HG03521 (cell line): ENCODE measurements around the gene KLF12.

Experiments
- ATAC-seq: cut with Tn5 transposase; IDR thresholded peaks from one replicate; pipeline ENCODE4 v1.9.1; 2021; ENCODE audit warnings: mild to moderate bottlenecking, moderate library complexity; ENCODE audit not compliant: unreplicated experiment

KLF12 gene

DNA sequence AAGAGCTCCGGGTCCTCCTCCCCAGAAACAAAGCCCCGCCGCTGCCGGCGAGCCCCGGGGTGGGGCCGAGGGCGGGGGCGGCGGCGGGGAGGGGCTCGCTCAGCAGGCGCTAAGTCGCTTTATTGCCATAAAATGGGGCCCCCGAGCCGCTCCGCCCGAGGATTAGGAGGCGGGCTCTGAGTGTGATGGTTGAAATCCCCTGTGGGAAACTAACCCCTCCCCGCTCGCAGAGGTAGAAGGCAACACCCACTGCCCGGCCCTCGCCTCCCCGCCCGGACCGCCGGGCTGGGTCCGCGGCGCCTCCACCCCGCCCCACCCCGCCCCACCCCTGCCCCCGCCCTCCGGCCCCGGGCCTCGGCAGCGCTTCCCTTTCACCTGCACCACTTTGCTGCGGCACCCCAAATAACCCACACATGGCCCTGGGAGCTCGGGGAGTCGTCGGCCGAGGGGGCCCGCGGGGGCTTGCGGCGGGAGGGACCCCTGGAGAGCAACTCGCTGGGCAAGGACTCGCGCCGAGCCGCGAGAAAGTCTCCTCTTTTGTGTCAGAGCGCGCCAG lies at the start of gene KLF12:
Gene KLF12, minus strand, starts transcription at position 184 of the 556 bp plus-strand sequence.
- peak; percentile 60 for ATAC-seq

DNA sequence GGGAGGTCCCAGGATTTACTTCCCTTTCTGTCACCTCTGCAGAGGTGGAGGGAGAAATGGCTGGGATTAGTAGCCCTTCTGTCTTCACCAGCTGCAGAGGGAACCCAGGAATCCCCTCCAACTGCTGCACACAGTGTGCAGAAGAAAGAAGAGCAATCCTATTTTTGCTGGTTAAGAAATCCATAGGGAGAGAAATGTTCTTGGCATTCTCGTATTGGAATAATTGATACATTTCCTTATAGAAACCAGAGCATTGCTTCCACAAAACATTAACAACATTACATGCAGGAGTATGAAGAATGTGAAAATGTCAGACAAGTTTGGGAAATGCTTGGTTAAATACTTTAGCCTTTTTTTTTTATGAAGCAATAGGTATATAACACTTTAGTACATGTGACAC lies 48.3 kb upstream of the KLF12 start:
- no peak for ATAC-seq

DNA sequence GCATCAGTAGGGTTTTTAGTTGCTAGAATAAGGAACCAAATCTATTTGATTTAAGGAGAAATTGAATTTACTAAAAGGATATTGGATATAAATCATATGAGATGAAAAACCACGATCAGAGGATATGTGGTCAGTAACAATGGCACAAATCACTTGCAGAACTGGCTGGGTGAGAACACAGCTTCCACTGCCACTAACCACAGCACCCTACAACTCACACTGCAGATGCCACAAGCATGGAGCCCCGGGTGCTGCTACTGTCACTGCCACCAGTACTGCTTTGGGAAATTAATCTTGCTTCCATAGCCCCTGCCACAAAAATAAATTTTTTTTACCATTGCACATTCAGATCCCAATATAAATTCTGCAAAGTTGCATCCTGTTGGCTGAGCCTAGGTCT lies 40.6 kb upstream of the KLF12 start:
- ATAC-seq, result no peak

DNA sequence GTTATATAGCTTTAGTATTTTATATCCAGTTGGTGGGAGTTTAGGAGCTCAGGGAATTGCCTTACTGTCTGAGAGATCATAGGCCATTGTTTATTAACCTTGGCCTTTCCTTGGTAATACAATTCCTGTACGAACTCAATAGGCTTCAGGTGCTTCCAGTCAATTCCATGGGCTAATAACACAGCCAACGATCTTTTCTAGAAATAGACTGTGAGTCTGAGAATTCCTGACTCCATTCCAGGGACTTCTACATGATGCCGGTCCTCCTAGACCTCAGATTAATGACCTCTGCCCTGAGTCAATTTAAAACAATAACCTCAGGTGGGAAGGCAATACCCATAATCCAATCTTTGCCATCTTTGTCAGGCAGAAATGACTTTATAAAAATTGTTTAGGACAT lies 39.6 kb upstream of the KLF12 start:
- ATAC-seq, result no peak

DNA sequence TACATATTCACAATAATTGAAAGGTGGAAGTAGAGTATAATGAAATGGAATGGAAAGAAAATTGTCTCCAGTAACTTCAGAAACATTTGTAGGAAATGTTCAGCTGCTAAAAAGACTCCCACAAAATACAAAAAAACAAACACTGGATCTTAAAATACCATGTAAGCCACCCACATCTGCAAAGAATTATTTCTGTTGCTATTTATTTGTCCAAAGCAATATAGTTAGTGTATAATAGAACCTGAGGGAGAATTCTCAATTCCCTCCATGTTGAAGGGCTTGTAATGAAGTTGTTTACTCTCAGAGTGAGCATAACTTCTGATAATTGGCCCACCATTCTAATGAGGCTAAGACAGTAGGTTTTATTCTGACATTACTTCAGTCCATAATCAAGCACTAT lies 37.4 kb upstream of the KLF12 start:
- no peak for ATAC-seq

DNA sequence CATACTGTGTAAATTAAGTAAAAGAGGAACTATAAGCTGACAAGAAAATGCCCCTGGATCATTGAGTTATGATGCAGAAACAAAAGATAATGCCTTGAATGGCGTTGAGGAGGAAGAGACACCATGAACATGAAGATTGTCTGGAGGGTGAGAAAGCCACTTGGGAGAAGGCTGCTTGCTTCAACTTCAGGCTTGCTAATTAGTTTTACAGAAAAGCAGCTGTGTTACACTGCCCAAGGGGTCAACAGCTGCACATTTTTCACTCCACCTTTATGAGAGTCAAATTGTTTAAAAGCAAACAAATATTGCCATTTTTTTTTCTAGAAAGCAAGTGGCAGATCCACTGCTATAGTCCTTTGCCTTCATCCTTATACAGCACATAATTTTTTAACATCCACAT lies 35.5 kb upstream of the KLF12 start:
- no peak for ATAC-seq

DNA sequence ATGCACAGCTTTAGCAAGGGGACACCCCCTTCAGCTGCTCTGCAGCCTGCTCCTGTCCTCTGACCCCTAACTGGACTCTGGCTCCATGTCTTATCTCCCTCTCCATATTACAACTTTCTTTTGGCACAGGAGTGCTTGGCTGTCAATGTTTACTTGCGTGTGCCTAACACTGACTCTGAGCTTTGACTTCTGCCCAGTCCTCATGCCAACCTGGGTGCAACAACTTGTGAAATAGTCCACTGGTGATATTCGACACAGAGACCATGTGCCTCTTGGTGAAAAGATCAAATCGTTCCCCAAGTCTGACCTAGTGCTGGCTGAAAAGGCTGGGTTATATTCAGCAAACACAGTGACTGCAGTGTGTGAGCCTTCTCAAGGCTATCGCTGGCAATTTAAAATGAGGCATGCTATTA lies 34.1 kb upstream of the KLF12 start:
- ATAC-seq, result no peak

DNA sequence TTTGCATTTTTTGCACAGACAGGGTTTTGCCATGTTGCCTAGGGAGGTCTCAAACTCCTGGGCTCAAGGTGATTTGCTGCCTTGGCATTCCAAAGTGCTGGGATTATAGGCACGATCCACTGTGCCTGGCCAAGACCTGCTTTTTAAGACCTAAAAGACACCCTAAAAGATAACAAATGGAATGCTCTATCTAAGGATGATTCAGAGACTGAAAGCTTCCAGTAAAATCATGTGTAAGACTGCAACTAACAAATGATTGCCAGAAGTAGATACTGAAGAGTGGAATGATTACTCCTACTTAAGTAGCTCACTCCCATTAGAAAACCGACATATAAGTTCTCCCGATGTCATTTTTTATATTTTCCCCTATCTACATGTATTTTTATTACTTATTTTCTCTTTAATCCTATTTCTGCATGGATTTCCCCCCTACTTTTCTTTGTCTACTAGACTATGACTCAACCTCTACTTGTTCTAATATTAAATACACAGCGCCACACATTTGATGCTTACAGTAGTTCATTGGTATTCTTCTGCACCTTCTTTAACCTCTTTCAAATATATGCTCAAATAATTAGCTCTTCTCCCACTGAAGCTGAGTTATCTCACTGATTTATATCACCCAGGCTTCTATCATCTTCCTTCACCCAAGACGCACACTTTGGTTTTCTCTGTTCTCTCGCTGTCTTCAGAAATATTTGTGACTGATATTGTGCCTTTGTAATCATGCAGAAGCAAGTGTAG lies 32.2 kb upstream of the KLF12 start:
- ATAC-seq, result no peak

DNA sequence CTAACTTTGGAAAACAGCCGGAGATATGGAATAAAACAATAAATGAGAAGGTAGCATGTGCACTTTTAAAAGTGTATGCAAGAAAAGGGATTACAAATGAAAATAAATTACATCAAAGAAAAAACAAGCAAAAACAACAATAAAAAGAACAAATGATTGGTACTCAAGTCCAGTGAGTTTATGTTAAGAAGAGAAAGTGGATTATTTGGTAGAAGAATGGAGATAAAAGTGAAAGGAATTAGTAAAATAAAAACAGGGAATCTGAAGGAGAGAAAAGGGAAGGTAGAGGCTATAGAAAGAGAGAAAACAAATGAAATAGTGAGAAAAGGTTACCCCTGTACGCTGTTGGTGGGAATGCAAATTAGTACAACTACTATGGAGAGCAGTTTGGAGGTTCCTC lies 28.6 kb upstream of the KLF12 start:
- no peak for ATAC-seq

DNA sequence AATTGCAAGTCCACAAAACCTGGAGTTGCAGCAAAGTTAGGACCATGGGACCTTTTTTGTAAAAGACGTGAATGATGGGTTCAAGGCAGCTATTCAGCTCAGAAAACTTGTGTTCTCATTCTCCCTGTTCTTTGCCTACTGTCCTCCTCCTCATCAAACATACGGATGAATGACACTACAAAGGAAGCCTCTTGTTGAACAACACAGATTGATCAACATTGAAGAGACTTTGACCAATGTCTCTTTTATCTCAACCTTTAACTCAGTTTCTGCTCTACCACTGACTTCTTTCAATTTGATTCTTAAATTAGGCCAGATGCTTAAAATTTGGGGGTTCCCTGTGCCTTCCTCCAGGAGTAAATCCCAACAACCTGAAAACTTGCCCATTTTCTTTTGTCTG lies 27.9 kb upstream of the KLF12 start:
- no peak for ATAC-seq

DNA sequence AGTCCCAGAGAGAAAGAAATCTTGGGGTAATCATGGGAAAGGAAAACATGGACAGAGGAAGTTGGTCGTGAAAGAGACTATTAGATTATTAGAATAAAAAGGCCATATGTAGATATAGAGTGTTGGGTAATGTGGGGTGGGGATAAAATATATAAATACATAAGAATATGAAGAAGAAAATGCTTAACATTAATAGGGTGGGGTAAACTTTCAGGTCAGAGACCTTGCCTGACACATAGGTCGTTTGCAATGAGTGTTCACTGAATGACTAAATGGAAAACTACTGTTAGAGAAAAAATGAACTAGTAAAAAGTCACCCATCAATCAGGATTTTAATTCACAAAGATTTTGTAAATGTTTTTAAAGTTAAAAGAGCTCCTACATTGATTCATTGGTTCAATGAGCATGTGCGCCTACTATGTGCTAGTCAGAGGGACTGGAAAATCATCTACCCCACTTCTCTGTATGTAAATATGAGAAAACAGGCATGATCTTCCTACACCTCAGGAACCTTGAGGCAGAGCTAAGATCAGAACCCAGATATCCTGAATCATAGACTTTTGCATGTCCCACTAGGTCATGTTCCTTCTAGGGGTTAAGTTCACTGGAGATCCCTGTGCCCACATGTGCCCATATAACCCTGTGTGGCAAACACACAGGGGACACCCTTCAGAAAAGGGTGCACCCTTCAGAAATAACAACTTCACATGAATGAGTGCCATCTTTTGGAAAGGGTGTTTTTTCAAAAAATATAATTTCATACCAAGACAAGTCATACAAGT lies 24.6 kb upstream of the KLF12 start:
- no peak for ATAC-seq

DNA sequence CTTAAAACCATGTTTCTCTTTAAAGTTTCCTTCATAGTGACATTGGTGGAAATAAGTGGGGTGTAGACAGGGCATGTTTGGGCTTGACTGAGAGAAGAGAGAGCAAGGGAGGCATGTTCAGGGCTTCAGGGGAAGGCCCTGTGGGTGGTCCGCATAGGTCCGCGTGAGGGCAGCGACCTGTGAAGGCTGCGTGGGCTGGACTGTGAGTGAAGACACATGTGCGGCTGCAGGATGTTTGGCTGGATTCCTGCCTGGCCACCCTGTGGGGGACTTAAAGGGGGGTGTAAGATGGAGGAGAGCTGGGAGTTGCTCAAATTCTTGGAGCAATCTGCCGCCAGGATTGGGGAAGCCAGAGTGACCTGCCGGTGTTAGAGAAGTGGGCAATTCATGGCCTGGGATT lies 23.8 kb upstream of the KLF12 start:
- no peak for ATAC-seq

DNA sequence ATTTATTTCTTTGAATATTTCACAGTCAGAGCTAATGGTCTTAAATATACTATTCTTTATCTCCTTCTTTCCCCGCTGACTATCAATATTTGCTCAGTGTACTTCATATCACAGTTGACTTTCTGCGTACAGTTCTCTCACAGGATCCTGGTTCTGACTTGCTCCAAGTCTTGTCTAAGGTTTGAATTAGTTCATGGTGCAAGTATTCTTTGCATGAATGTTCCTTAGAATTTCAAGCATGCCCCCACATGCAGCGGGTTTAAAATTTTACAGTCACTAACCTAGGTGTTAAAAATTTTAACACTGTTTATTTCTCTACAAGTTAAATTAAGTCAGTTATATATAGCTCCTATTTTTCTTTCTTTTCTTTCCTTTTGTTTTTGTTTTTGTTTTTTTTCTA lies 20.8 kb upstream of the KLF12 start:
- ATAC-seq, result no peak

DNA sequence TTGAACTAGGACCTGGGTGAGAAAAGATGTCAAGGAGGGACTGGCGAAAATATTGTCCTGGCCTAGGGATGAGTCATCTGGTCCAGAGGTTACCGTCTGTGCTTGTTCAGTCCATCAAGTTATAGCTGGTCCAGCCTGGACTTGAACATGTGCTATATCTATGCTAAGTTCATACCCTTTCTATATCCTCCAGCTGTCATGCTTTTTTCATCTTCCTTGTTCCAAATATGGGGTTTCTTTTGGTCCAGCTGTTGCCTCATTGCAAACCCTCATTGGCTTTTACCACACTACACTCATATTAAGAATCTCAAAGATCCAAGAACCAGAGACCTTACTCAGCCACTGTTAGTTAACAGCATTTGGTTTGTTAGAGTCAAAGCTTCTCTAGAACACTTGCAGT lies 19.1 kb upstream of the KLF12 start:
- no peak for ATAC-seq

DNA sequence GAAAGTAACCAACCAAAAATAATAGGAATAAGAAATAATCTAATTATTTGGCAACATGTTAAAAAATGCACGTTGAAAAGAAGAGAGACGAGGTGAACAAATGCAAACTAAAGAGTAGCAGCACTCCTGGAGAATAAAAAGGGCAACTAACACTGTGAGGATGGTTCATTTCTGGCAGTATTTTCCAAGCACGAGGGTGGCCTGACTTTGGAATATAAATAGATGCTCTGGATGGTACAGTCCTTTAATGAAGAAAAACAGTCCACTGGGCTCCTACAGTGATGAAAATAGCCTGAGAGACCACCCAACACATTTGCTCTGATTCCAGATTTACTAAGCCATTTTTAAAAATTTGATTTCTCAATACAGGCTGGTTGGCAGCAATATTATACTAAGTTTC lies 17.7 kb upstream of the KLF12 start:
- no peak for ATAC-seq

DNA sequence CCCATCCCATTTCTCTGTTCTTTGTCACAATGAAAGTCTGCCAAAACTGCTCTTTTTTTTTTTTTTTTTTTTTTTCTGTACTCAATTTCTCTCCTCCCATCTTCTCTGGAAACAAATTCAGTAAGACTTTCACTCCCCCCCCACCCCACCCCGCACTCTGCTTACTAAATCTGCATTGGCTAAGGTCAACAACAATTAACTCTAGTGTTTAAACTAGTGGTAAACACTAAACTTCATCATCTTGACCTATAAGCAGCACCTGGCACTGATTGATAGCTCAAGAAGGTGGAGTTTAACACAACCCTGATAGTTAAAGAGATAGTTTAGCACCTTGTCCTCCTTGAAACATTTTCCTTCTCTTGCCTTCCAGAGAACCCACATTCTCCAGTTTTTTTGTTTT lies 14.1 kb upstream of the KLF12 start:
- no peak for ATAC-seq

DNA sequence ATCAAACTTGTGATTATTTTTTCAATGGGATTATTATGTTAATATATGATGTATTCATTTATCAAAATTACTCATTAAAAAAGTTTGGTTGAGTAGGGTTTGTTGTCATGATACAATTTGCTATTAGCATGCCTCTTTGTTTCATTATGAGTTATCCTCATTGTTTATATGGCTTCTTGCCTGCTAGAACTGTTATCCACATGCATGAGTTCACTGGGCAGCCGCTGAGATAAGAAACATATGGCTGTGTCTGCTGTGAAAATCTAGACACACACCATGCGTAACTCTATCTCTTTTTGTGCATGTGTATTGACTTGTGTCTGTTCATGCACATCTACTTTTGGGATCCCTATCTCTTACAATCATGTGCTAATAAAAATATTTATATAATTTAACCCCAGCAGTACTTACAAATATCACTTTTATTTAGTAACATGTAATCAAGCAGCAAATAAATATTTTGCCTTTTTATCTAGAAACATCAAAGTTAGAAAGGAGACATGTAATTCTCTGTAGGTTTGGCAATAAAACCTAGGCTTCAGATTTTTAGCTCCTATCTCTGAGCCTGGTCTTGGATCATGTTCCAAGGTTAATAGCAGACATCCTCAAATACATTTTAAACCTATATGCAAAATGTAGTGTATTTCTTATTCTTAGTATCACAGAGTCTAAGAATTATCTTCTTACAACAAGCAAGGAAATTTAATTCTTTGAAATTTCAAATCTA lies 11.2 kb upstream of the KLF12 start:
- no peak for ATAC-seq

DNA sequence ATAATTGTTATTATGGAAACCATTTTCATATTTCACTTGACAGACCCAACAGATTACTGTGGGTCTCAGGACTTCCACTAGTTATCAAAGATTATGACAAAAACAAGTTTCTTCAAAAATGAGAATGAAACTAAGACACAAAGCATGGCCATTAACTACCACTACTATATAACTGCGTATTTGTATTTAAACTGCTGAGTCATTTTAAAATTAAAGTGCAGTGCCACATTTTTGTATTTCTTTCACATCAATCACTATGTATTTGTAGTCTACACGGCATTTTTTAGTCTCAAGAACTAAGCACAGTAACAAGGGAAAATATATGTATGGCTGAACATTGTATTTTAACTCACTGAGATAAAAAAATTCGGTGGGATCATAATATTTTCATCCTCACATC lies 10.1 kb upstream of the KLF12 start:
- no peak for ATAC-seq

DNA sequence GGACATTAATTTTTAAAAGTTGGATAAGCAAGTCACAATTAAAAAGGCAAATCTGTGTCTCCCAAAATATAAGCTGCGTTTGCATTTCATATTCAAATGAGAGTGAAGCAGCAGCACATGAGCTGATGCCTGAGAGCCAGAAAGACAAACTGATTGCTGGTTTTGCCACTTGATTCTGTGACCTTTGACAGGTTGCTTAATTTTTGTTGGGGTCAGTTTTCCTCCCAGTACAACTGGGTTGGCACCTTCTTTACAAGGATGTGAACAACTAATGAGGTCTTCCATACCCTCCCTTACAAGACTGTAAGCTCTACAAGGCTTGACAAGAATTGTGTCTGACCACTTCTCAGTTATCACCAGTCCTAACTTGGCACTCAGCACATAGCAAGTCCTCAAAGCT lies 8.1 kb upstream of the KLF12 start:
- no peak for ATAC-seq

DNA sequence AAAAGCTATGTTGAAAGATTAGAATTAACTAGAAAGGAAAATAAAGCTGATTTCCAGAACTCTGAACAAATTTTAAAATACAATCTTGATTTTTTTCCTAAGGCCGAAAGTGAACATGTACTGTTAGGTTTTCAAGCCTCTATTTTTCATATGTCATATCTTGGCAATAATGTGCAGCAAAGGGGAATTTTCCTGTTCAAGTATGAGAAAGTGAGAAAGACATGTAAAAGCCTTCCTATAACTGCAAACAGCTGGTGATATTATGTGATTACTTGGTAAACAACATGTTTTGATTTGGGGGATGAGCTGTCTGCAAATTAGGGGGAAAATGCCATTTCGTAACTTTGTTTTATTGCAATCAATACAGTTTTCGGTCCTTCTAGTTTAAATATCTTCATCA lies 4.0 kb upstream of the KLF12 start:
- no peak for ATAC-seq

DNA sequence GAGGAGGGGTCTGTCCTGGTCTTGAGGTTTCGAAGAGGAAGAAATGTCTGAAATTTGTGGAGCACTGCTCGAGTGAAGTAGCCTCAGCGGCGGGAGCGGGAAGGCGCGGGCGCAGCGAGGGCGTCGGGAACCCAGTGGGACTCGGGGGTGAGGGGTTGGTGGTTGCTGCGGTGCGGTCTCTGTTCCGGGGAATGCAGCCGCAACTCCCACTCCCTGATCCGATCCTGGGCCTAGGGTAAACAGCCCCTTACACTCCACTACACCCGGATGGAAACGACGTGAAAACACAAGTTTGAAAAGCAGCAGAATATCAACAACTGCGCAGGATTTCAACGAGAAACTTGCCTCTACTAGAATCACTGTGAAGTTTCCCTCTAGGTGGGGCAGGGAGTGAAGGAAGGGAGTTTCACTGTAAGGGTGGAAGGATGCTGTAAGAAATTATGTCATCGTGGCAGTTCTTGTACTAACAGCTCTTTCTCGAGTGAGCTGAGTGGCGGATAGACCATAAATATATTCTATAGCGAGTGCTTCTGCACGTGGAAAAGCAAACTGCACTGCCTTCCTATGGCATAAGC lies 2.0 kb upstream of the KLF12 start:
- ATAC-seq, result no peak
